ENCODE measurements around the gene RAB5IF. TPM values are rescaled to one million over a fixed set of nuclear protein-coding genes. Genes with fewer than 3 reads are reported as not detected.

The RAB5IF gene
- total and polyA plus RNA-seq, 2 of the 13 experiments (the other 11 are each of a cell fraction or from before 2014, with no cell fraction given), result 261 to 305 TPM

DNA sequence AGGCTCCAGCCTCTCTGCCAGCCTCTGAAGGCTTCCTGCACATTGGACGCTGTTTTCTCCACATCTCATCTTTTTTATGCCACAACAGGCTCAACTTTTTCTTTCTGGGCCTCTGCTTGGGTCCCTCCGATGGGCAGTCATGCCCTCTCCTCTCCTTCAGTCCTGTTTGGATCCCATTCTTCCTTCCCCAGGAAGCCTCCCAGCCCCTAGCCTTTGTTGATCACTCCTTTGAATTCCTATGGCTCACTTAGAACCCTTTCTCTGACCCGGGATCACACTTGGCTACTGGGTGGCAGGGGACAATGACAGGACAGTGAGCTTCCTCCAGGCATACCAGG lies 35.9 kb downstream of the RAB5IF start (continued):
- peak; percentile 11; the same call in 1 of the 2 replicates for TF ChIP-seq IKZF5 (CRISPR knock-in tag; IDR thresholded peaks at IDR 0.05)
- no peak for TF ChIP-seq ZNF556 (CRISPR knock-in tag; IDR thresholded peaks at IDR 0.05; ENCODE audit: borderline replicate concordance)
- TF ChIP-seq, protein P1, sequence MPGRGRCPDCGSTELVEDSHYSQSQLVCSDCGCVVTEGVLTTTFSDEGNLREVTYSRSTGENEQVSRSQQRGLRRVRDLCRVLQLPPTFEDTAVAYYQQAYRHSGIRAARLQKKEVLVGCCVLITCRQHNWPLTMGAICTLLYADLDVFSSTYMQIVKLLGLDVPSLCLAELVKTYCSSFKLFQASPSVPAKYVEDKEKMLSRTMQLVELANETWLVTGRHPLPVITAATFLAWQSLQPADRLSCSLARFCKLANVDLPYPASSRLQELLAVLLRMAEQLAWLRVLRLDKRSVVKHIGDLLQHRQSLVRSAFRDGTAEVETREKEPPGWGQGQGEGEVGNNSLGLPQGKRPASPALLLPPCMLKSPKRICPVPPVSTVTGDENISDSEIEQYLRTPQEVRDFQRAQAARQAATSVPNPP (CRISPR knock-in tag; IDR thresholded peaks at IDR 0.05), result no peak
- no peak for TF ChIP-seq PRDM4 (CRISPR knock-in tag; IDR thresholded peaks at IDR 0.05; ENCODE audit: borderline replicate concordance)
- TF ChIP-seq, protein P2, sequence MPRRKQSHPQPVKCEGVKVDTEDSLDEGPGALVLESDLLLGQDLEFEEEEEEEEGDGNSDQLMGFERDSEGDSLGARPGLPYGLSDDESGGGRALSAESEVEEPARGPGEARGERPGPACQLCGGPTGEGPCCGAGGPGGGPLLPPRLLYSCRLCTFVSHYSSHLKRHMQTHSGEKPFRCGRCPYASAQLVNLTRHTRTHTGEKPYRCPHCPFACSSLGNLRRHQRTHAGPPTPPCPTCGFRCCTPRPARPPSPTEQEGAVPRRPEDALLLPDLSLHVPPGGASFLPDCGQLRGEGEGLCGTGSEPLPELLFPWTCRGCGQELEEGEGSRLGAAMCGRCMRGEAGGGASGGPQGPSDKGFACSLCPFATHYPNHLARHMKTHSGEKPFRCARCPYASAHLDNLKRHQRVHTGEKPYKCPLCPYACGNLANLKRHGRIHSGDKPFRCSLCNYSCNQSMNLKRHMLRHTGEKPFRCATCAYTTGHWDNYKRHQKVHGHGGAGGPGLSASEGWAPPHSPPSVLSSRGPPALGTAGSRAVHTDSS (CRISPR knock-in tag; conservative IDR thresholded peaks at IDR 0.05), result no peak
- TF ChIP-seq GMEB1 (CRISPR knock-in tag; IDR thresholded peaks at IDR 0.05; ENCODE audit: borderline replicate concordance), result no peak
- TF ChIP-seq RFXAP (CRISPR knock-in tag; IDR thresholded peaks at IDR 0.05; ENCODE audit: borderline replicate concordance), result 0 out of 2 replicates have a peak, but pooled peaks have one; percentile 4
- no peak for TF ChIP-seq SMARCC2 (IDR thresholded peaks at IDR 0.05)
- TF ChIP-seq MAFK (conservative IDR thresholded peaks at IDR 0.05 in 1 of 2, IDR thresholded peaks at IDR 0.05 in 1 of 2; ENCODE audit: low read length in 2 of 2), result no peak
- TF ChIP-seq, protein P3, sequence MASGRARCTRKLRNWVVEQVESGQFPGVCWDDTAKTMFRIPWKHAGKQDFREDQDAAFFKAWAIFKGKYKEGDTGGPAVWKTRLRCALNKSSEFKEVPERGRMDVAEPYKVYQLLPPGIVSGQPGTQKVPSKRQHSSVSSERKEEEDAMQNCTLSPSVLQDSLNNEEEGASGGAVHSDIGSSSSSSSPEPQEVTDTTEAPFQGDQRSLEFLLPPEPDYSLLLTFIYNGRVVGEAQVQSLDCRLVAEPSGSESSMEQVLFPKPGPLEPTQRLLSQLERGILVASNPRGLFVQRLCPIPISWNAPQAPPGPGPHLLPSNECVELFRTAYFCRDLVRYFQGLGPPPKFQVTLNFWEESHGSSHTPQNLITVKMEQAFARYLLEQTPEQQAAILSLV (CRISPR knock-in tag; IDR thresholded peaks at IDR 0.05; ENCODE audit: borderline replicate concordance), result 0 out of 2 replicates have a peak, but pooled peaks have one; percentile 57
- TF ChIP-seq ZNF577 (CRISPR knock-in tag; IDR thresholded peaks at IDR 0.05; ENCODE audit: borderline replicate concordance, low read depth), result no peak
- peak; percentile 40; the same call in 1 of the 2 replicates for TF ChIP-seq SPEN (CRISPR knock-in tag; IDR thresholded peaks at IDR 0.05; ENCODE audit: low read depth)
- TF ChIP-seq ZNF142 (CRISPR knock-in tag; IDR thresholded peaks at IDR 0.05), result no peak

Data from HepG2 (cell line).